NCI-H526 (cell line): ENCODE measurements around the gene ZBTB1.
"Not testable (repeated sequence)": the region's sequence is repeated elsewhere in the genome, so short reads cannot be mapped to it uniquely, and the experiment has no call there.

Experiments used
- DNase-seq, 2 experiments: peaks; one replicate each; lab custom pipeline; 2025; lab: John Stamatoyannopoulos, UW

ZBTB1 gene

GRCh38 chr14:64569138-64569631, 64.6 kb downstream of the ZBTB1 start:
- no peak for DNase-seq

GRCh38 chr14:64569646-64570045, 65.1 kb downstream of the ZBTB1 start:
- not testable (repeated sequence) for DNase-seq

GRCh38 chr14:64572386-64573104, 68.0 kb downstream of the ZBTB1 start:
- DNase-seq, result peak in 1 of 2 experiments; percentile 34

- DNase-seq, result peak; percentile 84 to 86
These were observed 68.5 kb downstream of the ZBTB1 start for GRCh38 chr14:64573109-64573508.
